Measurements from ENCODE around the gene SOCS4. TPM values are rescaled to one million over a fixed set of nuclear protein-coding genes. Genes with fewer than 3 reads are reported as not detected.
"Not testable (repeated sequence)": the region's sequence is repeated elsewhere in the genome, so short reads cannot be mapped to it uniquely, and the experiment has no call there.

SOCS4 gene, protein sequence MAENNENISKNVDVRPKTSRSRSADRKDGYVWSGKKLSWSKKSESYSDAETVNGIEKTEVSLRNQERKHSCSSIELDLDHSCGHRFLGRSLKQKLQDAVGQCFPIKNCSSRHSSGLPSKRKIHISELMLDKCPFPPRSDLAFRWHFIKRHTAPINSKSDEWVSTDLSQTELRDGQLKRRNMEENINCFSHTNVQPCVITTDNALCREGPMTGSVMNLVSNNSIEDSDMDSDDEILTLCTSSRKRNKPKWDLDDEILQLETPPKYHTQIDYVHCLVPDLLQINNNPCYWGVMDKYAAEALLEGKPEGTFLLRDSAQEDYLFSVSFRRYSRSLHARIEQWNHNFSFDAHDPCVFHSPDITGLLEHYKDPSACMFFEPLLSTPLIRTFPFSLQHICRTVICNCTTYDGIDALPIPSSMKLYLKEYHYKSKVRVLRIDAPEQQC
- 10 to 100 TPM; 39.8 to 47.0 (median 41.4) TPM for total RNA-seq

DNA sequence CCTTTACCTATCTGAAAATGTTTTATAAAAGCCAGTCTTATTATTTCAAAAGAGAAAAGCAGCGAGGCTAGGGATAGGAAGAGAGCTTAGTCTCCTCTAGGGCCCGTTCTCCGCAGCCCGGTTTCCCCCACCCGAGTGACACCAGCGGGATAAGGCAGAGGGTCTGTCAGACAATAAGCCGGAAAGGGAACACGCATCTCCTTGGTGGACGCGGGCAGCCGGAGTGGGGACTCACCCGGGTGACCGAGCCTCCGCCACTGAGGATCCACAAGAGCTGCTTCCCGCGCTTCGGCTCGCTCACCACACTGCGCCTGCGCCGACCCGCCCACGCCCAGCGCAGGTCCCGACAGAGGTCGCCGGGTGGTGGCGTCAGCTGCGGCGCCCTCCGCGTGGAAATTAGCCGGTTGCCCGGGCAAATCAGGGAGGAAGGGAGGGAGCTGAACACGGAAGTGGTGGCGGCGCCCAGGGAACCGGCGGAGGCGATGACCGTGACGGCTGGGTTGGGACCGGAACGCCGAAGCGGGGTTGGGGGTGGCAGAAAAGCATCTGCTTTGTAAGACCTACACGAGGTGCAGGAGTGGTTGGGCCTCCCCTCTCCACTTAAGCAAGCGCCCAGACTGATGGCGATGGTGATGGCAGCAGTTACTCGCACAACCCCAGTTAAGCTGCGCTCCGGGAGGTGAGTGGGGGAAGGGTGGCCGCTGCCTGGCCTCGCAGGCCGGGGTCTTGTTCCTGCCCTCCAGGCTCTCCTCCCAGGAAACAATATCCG, at the start of gene SOCS4, which contains the start of gene WDHD1:
Gene SOCS4, plus strand, starts transcription at position 444 of the 769 bp plus-strand sequence. CDS start 15,806 bp downstream, outside the sequence.
Gene WDHD1, minus strand, starts transcription at position 307 of the 769 bp plus-strand sequence. CDS start 312 bp downstream, outside the sequence.
- ATAC-seq (peak; percentile 95 to 96), DNase-seq (peak; percentile 96)
- Mint-ChIP-seq H3K27me3 (ENCODE audit: low read depth) (no peaks in the 10 kb centered on the region), H3K4me1 (ENCODE audit: low read depth) (peaks cover 43% of the 10 kb centered on the region), H3K36me3 (ENCODE audit: insufficient read depth) (peaks cover 6% of the 10 kb centered on the region), H3K9me3 (no peaks in the 10 kb centered on the region), H3K4me3 (peak within 1 kb of the TSS; percentile 95)

DNA sequence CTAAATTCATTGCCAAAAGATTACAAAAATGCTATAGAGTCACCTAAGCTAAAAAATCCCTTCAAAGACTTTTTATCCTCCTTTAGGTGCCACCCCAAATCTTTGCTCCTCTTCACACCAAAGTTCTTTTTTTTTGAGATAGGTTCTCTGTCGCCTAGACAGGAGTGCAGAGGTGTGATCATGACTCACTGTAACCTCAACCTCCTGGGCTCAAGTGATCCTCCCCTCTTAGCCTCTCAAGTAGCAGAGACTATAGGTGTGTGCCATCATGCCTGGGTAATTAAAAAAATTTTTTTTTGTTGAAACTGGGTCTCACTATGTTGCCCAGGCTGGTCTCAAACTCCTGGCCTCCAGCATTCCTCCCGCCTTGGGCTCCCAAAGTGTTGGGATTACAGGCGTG, 48.0 kb upstream of the SOCS4 start:
- peaks cover 13% of the 10 kb centered on the region for H3K36me3 Mint-ChIP-seq (ENCODE audit: insufficient read depth)
- no peaks in the 10 kb centered on the region for H3K9me3 Mint-ChIP-seq
- DNase-seq, result no peak
- no peaks in the 10 kb centered on the region for H3K4me1 Mint-ChIP-seq (ENCODE audit: low read depth)
- no peaks in the 10 kb centered on the region for H3K27me3 Mint-ChIP-seq (ENCODE audit: low read depth)
- no peak overlapping the region for H3K4me3 Mint-ChIP-seq
- ATAC-seq, result peak in 1 of 2 donors; percentile 54

DNA sequence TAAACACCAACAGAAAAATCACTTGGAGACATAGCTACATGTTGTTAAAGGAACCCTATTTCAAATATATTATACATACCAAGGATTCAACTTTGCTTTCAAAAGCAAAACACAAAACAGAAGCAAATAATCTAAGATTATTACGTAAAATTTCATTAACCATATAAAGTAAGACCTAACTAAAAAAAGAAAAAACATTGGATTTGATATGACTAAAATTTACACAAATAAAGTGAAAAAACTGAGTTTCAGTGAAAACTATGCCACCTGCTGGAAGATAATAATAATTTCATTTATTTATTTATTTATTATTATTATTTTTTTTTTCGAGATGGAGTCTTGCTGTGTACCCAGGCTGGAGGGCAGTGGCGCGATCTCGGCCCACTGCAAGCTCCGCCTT, 45.3 kb upstream of the SOCS4 start:
- H3K9me3 Mint-ChIP-seq, result no peaks in the 10 kb centered on the region
- H3K4me3 Mint-ChIP-seq, result no peak overlapping the region
- H3K4me1 Mint-ChIP-seq (ENCODE audit: low read depth), result no peaks in the 10 kb centered on the region
- H3K27me3 Mint-ChIP-seq (ENCODE audit: low read depth), result no peaks in the 10 kb centered on the region
- DNase-seq, result no peak
- H3K36me3 Mint-ChIP-seq (ENCODE audit: insufficient read depth), result peaks cover 22% of the 10 kb centered on the region
- no peak for ATAC-seq

DNA sequence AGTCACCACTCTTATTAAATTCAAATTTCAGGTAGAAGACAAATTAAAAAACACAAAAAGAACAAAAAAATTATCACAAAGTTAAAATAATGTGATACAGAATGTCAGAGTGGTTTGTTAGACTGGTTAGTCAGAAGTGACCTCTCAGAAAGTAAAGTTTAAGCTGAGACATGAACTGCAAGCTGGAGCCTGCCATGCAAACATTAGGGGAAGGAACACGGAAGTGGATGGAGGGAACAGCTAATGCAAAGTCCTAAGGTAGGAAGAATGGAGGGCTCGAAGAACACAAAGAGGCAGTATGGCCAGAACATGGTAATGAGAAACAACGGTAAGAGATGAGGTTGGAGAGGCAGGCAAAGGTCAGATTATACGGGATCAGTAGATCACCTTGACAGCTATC, 41.9 kb upstream of the SOCS4 start:
- Mint-ChIP-seq H3K36me3 (ENCODE audit: insufficient read depth) (peaks cover 26% of the 10 kb centered on the region), H3K4me1 (ENCODE audit: low read depth) (no peaks in the 10 kb centered on the region), H3K4me3 (no peak overlapping the region), H3K9me3 (no peaks in the 10 kb centered on the region), H3K27me3 (ENCODE audit: low read depth) (no peaks in the 10 kb centered on the region)
- ATAC-seq (no peak), DNase-seq (no peak)

GRCh38 chr14:55000381-55000780, 26.7 kb upstream of the SOCS4 start:
- no peak for ATAC-seq
- Mint-ChIP-seq H3K4me1 (ENCODE audit: low read depth) (peaks cover 4% of the 10 kb centered on the region), H3K9me3 (no peaks in the 10 kb centered on the region)

DNA sequence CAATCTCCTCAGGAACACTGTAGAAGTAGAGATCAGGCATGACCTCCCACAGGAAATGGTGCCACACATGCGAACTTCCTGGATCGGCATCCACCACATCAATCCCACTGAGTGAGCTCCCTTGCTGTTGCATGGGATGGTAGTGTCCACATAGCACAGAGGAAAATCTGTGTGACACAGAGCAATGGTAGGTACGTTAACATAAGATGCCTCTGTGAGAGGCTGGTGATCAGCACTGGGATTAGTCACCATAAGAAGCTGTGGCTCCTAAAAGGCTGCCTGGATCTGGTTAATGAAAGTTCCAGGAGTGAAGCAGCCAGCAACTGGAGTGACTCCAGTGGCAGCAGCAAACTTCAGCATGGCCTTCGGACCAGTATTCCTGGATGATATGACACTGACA, 22.0 kb upstream of the SOCS4 start:
- Mint-ChIP-seq H3K4me3 (no peak overlapping the region), H3K4me1 (ENCODE audit: low read depth) (peaks cover 2% of the 10 kb centered on the region), H3K9me3 (no peaks in the 10 kb centered on the region), H3K27me3 (ENCODE audit: low read depth) (no peaks in the 10 kb centered on the region), H3K36me3 (ENCODE audit: insufficient read depth) (peaks cover 20% of the 10 kb centered on the region)
- ATAC-seq (no peak), DNase-seq (no peak)

More at GRCh38 chr14:55000381-55000780, 26.7 kb upstream of the SOCS4 start:
- DNase-seq, result no peak
- no peak overlapping the region for H3K4me3 Mint-ChIP-seq
- no peaks in the 10 kb centered on the region for H3K27me3 Mint-ChIP-seq (ENCODE audit: low read depth)
- peaks cover 28% of the 10 kb centered on the region for H3K36me3 Mint-ChIP-seq (ENCODE audit: insufficient read depth)

DNA sequence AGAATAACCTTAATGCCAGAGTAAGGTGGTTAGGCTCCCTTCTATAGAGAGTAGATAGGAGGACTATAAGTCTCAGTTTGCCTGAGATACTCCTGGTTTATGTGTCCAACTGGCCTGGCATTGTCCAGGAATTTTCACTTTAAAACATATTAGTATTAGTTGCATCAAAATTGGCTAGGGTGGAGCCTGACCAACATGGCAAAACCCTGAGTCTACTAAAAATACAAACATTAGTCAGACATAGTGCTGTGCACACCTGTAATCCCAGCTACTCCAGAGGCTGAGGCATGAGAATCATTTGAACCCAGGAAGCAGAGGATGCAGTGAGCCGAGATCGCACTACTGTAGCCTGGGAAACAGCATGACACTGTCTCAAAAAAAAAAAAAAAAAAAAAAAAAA, 12.0 kb upstream of the SOCS4 start:
- H3K4me3 Mint-ChIP-seq, result no peak overlapping the region
- peaks cover 1% of the 10 kb centered on the region for H3K4me1 Mint-ChIP-seq (ENCODE audit: low read depth)
- no peak for ATAC-seq
- no peak for DNase-seq
- H3K27me3 Mint-ChIP-seq (ENCODE audit: low read depth), result no peaks in the 10 kb centered on the region
- peaks cover 20% of the 10 kb centered on the region for H3K36me3 Mint-ChIP-seq (ENCODE audit: insufficient read depth)
- H3K9me3 Mint-ChIP-seq, result no peaks in the 10 kb centered on the region

DNA sequence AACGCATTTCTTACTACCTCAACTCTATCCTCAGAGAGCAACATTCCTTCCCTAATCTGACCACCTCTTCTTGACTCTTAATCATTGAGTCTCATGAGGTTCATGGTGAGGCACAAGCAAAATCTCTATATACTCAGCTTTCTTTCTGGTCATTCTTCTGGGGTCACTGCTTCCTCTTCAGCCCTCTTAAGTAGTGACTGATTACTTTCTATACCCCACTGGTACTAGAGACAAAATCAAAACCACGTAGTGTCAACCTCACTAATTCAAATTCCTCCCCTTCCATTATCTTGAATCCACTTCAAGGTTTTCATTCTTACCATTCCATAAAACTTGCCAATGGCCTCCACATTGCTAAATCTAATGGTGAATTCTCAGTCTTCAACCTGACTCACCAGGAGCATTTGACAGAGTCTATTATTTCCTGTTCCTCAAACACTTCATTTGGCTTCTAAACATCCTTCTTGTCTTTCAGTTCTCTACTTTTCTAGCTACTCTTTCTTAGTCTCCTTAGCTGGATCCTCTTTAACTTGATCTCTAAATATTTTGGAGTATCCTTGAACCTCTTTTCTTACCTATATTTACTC, 7.0 kb upstream of the SOCS4 start:
- no peaks in the 10 kb centered on the region for H3K27me3 Mint-ChIP-seq (ENCODE audit: low read depth)
- H3K4me3 Mint-ChIP-seq, result no peak overlapping the region
- peaks cover 8% of the 10 kb centered on the region for H3K36me3 Mint-ChIP-seq (ENCODE audit: insufficient read depth)
- no peak for ATAC-seq
- H3K9me3 Mint-ChIP-seq, result no peaks in the 10 kb centered on the region
- DNase-seq, result no peak
- peaks cover 9% of the 10 kb centered on the region for H3K4me1 Mint-ChIP-seq (ENCODE audit: low read depth)

DNA sequence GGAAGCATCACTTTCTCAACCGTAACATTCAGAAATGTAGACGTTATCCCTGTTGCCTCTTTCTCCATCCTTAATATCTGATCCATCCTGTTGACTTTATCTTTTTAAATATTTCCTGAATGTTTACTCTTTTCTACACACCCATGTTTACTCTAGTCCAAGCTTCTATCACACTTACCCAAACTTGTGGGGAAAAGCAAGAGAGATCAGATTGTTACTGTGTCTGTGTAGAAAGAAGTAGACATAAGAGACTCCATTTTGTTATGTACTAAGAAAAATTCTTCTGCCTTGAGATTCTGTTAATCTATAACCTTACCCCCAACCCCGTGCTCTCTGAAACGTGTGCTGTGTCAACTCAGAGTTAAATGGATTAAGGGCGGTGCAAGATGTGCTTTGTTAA, 2.7 kb upstream of the SOCS4 start:
- ATAC-seq; DNase-seq; H3K36me3 Mint-ChIP-seq (ENCODE audit: insufficient read depth); H3K27me3 Mint-ChIP-seq (ENCODE audit: low read depth); H3K4me3 Mint-ChIP-seq; H3K9me3 Mint-ChIP-seq: not testable (repeated sequence)
- peaks cover 36% of the 10 kb centered on the region for H3K4me1 Mint-ChIP-seq (ENCODE audit: low read depth)

DNA sequence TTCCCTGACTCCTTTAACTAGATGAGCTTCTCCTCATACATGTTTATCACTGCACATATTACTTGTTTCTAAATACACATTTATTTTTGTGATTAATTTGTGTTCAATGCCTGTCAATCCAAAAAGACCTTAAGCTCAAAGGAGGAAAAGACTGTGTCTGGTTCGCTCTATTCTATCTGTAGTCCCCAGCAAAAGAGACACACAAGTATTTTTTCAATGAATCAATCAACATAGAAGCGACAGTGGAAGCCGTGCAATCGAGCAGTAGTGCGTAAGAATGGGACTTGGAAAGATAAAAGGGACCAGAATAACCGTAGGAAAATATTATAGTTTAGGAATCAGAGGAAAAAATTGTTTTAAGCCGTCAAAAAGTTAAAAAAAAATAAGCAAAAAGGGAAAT, 1.1 kb upstream of the SOCS4 start:
- peak overlapping the region; percentile 95 for H3K4me3 Mint-ChIP-seq
- no peak for DNase-seq
- H3K27me3 Mint-ChIP-seq (ENCODE audit: low read depth), result no peaks in the 10 kb centered on the region
- no peak for ATAC-seq
- H3K4me1 Mint-ChIP-seq (ENCODE audit: low read depth), result peaks cover 43% of the 10 kb centered on the region
- H3K36me3 Mint-ChIP-seq (ENCODE audit: insufficient read depth), result peaks cover 7% of the 10 kb centered on the region
- no peaks in the 10 kb centered on the region for H3K9me3 Mint-ChIP-seq

DNA sequence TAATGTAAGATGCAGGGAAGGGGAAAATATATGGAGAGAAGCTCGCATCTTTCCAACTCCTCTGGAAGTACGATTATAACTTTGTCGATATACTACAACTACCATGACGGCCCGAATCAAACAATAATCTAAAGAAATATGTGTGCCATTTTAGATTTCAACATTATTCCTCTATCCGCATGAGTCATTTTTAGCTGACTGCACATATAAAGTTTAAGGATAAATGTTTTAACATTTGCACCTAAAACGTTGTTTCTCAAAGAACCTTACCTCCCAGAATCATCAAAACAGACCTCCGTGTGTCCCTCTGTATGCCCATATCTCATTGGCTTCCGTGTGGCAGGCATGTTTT, 619 bp upstream of the SOCS4 start:
- DNase-seq (no peak), ATAC-seq (no peak)
- Mint-ChIP-seq H3K4me1 (ENCODE audit: low read depth) (peaks cover 44% of the 10 kb centered on the region), H3K4me3 (peak overlapping the region; percentile 95), H3K27me3 (ENCODE audit: low read depth) (no peaks in the 10 kb centered on the region), H3K36me3 (ENCODE audit: insufficient read depth) (peaks cover 7% of the 10 kb centered on the region), H3K9me3 (no peaks in the 10 kb centered on the region)

DNA sequence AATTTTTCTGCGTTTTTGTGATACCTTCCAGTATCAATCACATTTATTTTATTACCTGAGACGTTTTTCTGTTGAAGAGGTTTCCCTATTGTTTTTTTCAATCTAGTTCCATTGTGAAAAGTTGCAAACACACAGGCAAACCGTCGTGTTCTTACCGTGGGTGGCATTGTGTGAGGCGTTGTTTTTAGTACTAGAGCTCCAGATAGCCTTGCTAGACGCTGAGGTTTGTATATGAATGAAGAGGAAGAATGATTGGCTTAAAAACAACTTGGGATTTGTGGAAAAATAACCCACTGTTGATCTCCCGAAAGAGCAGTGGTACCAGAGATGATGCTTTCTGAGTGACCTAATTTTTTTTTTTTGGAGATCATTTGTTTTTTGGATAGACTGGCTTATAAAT, 1.0 kb downstream of the SOCS4 start:
- Mint-ChIP-seq H3K9me3 (no peaks in the 10 kb centered on the region), H3K36me3 (ENCODE audit: insufficient read depth) (peaks cover 7% of the 10 kb centered on the region), H3K4me3 (peak overlapping the region; percentile 95), H3K27me3 (ENCODE audit: low read depth) (no peaks in the 10 kb centered on the region), H3K4me1 (ENCODE audit: low read depth) (peaks cover 43% of the 10 kb centered on the region)
- DNase-seq (no peak), ATAC-seq (no peak)

DNA sequence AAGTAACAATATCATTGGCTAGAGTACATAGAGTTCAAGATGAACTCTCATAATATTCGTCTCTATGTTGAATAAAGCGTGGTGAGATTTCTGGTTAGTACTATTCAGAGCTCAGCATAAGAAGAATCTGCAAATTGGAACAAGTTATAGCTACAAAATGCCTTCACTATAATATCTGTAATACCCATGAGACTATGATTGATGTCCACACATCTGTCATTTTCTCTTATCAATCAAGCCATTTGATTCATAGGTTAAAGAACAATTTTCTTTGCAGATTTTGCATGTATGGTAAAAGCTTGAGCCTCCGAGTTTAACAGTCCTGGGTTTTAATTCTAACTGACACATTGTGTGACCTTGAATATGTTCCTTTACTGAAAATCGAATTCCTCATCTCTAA, 1.4 kb downstream of the SOCS4 start:
- peaks cover 8% of the 10 kb centered on the region for H3K36me3 Mint-ChIP-seq (ENCODE audit: insufficient read depth)
- DNase-seq (no peak), ATAC-seq (no peak)
- H3K9me3 Mint-ChIP-seq, result no peaks in the 10 kb centered on the region
- peak overlapping the region; percentile 95 for H3K4me3 Mint-ChIP-seq
- H3K4me1 Mint-ChIP-seq (ENCODE audit: low read depth), result peaks cover 43% of the 10 kb centered on the region
- H3K27me3 Mint-ChIP-seq (ENCODE audit: low read depth), result no peaks in the 10 kb centered on the region

- no peaks in the 10 kb centered on the region for H3K9me3 Mint-ChIP-seq
- ATAC-seq (no peak), DNase-seq (no peak)
- H3K27me3 Mint-ChIP-seq (ENCODE audit: low read depth), result no peaks in the 10 kb centered on the region
- H3K4me1 Mint-ChIP-seq (ENCODE audit: low read depth), result peaks cover 34% of the 10 kb centered on the region
- peaks cover 12% of the 10 kb centered on the region for H3K36me3 Mint-ChIP-seq (ENCODE audit: insufficient read depth)
- H3K4me3 Mint-ChIP-seq, result no peak overlapping the region
These were observed 4.2 kb downstream of the SOCS4 start for GRCh38 chr14:55031190-55031589.

Measured in activated T-cell treated with anti-CD3 and anti-CD28 coated beads, Interleukin-2, amount 50 U/mL, for 4 hours (primary cell).